HG03175 (cell line): ENCODE measurements around the gene PTBP3.
"Not testable (repeated sequence)": the region's sequence is repeated elsewhere in the genome, so short reads cannot be mapped to it uniquely, and the experiment has no call there.

Source experiments
- ATAC-seq: cut with Tn5 transposase; IDR thresholded peaks from one replicate; pipeline ENCODE4 v1.9.1; 2021; ENCODE audit warnings: mild to moderate bottlenecking, moderate library complexity; ENCODE audit not compliant: unreplicated experiment

Gene PTBP3, protein sequence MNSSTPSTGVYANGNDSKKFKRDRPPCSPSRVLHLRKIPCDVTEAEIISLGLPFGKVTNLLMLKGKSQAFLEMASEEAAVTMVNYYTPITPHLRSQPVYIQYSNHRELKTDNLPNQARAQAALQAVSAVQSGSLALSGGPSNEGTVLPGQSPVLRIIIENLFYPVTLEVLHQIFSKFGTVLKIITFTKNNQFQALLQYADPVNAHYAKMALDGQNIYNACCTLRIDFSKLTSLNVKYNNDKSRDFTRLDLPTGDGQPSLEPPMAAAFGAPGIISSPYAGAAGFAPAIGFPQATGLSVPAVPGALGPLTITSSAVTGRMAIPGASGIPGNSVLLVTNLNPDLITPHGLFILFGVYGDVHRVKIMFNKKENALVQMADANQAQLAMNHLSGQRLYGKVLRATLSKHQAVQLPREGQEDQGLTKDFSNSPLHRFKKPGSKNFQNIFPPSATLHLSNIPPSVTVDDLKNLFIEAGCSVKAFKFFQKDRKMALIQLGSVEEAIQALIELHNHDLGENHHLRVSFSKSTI

DNA sequence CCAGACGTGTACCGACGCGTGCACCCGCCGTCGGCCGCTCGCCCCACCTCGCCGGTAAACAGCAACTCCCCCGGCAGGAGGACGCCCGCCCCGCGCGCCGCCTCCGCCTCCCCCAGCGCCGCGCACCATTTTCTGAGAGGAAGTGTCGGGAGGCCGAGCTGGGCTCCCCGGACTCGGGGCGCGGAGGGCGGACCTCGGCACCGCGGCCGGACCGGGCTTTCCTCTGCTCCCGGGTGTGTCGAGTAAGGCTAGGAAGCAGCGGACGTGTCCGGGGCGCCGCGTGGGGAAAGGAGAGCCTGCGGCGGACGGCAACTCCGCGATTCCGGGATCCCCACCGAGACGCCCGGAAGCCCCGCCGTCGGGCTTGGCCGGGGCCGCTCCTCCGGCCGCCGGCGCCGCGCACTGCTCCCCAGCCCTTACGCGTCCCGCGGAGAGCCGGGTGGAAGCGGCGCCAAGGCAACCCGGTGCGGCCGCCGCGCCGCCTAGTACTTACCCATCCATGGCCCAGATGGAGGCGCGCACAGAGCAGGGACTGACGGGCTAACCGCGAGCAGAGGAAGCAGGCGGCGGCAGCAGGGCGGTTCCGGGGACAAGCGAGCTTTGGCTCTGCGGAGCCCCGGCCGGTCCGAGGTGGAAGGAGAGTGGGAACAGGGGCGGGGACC lies at the start of gene PTBP3:
PTBP3 (minus strand) TSS at position 643 of the 662 bp plus-strand sequence. CDS start 35,754 bp downstream, outside the sequence.
- peak; percentile 55 for ATAC-seq

DNA sequence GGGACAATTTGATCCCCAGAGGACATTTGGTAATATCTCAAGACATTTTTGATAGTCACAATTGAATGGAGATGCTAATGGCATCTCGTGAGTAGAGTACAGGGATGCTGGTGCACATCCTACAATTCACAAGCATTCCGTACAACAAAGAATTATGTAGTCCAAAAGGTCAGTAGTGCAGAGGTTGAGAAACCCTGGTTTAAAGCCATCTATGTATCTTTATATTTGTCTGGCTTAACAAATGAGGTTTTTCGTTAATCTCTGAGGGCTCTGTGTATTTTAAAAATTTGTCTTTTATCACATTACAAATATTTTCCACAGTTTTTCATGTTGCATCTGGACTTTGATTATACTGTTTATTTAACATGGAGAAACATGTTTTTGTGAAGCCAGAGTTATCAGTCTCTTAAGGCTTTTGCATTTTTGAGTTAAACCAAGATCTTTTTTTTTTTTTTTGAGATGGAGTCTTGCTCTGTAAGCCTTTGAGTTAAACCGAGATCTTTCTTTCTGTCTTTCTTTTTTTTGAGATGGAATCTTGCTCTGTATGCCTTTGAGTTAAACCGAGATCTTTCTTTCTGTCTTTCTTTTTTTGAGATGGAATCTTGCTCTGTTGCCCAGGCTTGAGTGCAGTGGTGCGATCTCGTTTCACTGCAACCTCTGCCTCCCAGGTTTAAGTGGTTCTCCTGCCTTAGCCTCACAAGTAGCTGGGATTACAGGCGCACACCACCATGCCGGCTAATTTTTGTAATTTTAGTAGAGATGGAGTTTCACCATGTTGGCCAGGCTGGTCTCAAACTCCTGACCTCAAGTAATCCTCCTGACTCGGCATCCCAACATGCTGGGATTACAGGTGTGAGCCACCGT lies 49.3 kb upstream of the PTBP3 start:
- ATAC-seq, result no peak

- no peak for ATAC-seq
Observed at GRCh38 chr9:112382066-112382465, 48.6 kb upstream of the PTBP3 start.

GRCh38 chr9:112380825-112381221 lies 47.4 kb upstream of the PTBP3 start:
- no peak for ATAC-seq

DNA sequence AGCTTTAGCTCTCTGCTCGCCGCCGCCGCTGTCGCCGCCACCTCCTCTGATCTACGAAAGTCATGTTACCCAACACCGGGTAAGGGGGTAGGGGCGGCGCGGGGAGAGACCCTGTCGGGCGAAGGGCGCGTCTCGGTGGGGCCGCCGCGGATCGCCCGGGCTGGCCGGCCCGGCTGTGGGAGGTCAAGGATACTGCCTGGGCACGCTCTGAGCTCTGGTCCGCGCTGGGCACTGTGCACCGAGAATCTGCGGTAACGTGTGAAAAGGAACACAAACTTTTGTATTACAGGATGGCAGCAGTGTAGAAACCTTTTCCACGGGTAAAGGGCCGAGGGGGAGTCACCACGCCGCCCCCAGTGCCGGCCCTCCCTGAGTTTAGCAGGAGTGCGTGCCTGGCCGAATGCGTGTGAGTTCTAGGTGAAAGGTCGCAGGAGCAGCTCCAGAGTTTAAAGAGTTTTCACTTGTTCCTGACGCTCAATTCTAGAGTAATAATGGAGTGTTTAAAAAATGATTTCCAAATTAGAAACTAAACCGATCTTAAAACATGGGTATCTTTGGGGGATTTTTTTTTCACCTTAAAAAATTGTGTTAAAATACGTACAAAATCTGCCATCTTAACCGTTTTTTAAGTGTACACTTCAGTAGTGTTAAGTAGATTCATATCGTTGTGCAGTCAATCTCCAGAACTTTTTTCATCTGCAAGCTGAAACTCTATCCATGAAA lies 46.8 kb upstream of the PTBP3 start, which contains the start of gene HSDL2:
HSDL2 (plus strand) TSS at position 7 of the 723 bp plus-strand sequence; CDS start at position 63, 56 bp downstream.
- ATAC-seq, result peak; percentile 24

GRCh38 chr9:112379177-112380101 lies 46.0 kb upstream of the PTBP3 start:
- peak; percentile 83 for ATAC-seq

DNA sequence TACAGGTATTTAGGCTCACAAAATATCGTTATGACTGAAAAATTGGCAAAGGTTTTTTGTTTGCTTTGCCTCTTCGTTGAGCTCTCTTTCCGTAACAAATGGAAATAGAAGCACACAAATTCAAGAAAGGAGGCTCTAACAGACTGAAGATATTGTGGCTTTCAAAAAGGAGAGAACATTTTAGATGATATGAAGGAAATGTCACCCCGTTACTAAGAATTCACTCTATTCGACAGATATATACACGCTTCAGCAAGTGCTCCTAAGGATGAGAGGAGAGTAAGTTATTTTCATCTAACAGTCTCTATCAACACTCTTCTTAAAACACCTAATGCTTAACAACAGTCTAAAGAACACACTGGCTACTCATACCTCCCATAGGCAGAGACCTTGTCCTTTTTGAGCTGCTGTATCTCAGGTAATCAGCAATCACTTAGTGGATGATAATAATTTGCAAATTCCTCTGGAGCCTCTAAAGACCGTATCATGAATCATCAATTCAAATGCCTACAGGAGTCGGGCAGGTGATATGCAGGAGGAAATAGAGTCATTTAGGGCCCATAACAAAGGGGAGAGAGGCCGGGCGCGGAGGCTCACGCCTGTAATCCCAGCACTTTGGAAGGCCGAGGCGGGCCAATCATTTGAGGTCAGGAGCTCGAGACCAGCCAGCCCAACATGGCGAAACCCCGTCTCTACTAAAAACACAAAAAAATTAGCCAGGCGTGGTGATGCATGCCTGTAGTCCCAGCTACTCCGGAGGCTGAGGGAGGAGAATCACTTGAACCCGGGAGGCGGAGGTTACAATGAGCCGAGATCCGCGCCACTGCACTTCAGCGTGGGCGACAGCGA lies 45.1 kb upstream of the PTBP3 start:
- peak; percentile 10 for ATAC-seq

GRCh38 chr9:112377684-112378327 lies 44.4 kb upstream of the PTBP3 start:
- no peak for ATAC-seq

DNA sequence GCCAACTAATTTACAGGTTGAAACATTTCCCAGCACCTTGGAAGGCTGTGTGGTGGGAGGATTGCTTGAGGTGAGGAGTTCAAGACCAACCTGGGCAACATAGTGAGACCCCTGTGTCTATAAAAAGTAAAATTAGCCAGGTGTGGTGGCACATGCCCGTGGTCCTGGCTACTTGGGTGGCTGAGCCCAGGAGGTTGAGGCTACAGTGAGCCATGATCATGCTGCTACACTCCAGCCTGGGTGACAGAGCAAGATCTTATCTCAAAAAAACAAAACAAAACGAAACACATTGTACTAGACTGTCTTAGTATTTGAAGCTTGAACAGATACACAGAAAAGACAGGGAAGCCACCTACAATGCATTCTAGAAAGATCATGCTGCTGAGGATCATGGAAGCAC lies 43.7 kb upstream of the PTBP3 start:
- ATAC-seq, result no peak

- no peak for ATAC-seq
Observed at GRCh38 chr9:112375361-112375760, 41.9 kb upstream of the PTBP3 start.

- ATAC-seq, result not testable (repeated sequence)
Observed at GRCh38 chr9:112374232-112374631, 40.8 kb upstream of the PTBP3 start.

- not testable (repeated sequence) for ATAC-seq
Observed at GRCh38 chr9:112373666-112374065, 40.2 kb upstream of the PTBP3 start.

- no peak for ATAC-seq
Observed at GRCh38 chr9:112371060-112371459, 37.6 kb upstream of the PTBP3 start.

GRCh38 chr9:112369817-112370216 lies 36.4 kb upstream of the PTBP3 start:
- no peak for ATAC-seq

GRCh38 chr9:112367465-112367864 lies 34.0 kb upstream of the PTBP3 start:
- no peak for ATAC-seq

DNA sequence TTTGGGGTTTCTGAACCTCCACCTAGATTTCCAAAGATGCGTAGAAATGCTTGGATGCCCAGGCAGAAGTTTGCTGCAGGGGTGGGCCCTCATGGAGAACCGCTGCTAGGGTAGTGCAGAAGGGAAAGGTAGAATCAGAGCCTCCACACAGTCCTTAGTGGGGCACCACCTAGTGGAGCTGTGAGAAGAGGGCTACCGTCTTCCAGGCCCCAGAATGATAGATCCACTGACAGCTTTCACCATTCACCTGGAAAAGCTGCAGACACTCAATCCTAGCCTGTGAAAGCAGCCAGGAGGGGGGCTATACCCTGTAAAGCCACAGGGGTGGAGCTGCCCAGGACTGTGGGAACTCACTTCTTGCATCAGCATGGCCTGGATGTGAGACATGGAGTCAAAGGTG lies 33.2 kb upstream of the PTBP3 start:
- no peak for ATAC-seq

DNA sequence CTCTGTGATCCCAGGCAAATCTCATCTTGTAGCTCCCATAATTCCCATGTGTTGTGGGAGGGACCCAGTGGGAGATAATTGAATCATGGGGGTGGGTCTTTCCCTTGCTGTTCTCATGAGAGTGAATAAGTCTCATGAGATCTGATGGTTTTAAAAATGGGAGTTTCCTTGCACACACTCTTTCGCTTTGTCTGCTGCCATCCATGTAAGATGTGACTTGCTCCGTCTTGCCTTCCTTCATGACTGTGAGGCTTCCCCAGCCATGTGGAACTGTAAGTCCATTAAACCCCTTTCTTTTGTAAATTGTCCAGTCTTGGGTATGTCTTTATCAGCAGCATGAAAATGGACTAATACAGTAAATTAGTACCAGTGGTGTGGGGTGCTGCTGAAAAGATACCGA lies 31.8 kb upstream of the PTBP3 start:
- not testable (repeated sequence) for ATAC-seq

GRCh38 chr9:112364761-112365160 lies 31.3 kb upstream of the PTBP3 start:
- ATAC-seq, result no peak
